RCC 7860 (cell line): ENCODE data around the gene PPM1H.

ENCODE experiments used
- DNase-seq: peaks from one replicate; pipeline ENCODE4 v3.0.0-alpha.2; 2015; ENCODE audit warnings: low spot score
- FAIRE-seq: peaks from 2 replicates; lab custom pipeline; 2012; peaks lifted over from hg19 to GRCh38; lab: Jason Lieb, UNC

PPM1H gene

DNA sequence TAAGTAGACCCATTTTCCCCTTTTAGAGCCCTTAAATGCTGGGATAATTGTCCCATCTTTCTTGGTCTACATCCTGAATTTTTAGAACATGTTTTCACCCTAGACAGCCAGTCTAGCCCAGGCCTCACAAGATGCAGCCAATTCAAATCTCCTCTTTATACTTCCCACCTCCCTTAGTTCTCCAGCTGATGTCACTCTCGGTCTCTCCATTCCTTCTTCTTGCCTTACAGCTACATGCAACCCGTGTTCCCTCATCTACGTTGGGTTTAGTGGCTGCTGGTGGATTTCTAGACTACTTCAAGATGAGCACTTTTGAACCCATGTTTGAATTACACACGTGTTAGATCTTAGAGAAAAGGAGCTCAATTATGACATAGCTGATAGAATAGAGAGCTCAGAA lies 132.0 kb downstream of the PPM1H start:
- DNase-seq, result no peak
- no peak for FAIRE-seq

DNA sequence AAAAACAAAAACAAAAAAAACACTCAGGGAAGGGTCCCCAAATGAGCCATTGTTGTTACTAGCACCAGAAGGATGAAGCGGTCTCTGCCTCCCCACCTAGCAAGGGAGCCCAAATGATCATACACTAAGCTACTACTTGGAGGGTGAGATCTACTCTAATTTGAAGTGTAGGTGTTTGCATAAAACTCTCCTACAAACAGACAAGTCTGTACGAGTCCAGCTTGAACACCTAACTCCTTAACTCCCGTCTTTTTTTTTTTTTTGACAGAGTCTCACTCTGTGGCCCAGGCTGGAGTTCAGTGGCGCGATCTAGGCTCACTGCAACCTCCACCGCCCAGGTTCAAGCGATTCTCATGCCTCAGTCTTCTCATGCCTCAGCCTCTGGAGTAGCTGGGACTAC lies 132.6 kb downstream of the PPM1H start:
- FAIRE-seq (no peak), DNase-seq (no peak)

DNA sequence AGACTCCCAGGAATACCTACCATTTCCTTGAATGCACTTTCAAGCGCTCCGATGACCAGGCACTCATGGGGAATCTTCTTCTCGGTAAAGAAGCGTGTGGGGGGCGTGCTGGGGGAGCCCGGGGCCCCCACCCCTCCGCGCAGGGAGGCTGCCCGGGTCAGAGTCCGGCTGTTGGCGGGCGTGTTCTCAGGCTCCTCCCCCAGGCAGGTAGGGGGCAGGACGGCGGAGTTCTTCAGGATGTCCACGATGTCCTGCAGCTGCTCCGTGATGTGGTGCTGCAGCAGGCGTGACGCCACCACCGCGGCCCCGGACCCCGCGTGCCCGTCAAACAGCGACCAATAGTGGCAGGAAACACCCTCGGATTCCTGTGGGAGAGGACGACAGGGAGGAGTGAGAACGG lies 133.2 kb downstream of the PPM1H start:
- DNase-seq (no peak), FAIRE-seq (no peak)

DNA sequence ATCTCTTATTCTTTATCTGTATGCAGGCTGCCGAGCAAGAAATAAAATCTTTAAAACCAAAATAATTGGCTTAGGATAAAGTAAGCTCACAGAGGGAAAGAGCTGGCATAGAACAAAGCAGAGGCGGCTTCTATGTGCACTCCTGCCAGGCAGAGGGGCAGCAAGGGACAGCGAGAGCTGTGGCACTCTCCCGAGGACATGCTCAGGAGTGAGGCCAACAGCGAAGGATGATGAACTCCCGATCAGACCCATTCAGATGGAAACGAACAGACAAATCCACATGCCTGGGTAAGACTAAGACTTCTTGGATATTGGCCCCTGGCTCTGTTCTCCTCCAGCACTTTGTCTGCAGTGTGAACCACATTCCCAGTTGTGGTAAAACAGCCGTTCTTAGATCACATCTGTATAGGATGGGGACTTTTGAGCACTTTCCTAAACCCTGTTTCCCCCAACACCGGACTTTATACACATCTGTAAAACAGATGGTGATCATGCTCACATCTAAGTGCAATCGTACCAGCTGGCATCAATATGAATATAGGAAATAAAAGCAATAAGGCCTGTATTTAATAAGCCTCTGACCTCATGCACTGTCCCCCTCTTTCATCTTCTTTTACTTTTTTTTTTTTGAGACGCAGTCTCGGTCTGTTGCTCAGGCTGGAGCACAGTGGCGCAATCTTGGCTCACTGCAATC lies 134.1 kb downstream of the PPM1H start:
- no peak for DNase-seq
- no peak for FAIRE-seq

DNA sequence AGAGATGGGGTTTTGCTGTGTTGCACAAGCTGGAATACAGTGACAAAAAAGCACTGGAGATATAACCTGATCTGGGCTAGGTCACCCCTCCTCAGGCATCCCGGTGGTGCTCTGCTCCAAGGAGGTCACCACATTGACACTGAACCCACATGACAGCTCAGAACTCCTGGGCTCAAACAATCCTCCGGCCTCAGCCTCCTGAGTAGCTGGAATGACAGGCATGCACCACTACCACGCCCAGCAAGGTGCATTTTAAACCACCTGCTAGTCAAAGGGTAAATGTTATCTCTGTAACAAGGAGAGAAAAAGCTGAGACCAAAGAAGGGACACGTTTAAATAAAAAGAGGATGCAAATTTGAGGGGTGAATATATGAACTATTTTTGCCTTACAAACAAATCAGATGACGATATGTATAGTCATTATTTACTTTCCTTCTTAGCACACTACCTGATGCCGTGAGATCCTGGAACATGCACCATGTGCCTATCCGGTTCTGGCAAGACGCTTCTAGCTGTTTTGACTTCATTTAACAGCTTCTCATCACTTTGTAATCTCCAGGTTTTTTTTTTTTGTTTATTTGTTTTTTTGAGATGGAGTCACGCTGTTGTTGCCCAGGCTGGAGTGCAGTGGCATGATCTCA lies 135.1 kb downstream of the PPM1H start:
- DNase-seq, result no peak
- FAIRE-seq, result no peak

DNA sequence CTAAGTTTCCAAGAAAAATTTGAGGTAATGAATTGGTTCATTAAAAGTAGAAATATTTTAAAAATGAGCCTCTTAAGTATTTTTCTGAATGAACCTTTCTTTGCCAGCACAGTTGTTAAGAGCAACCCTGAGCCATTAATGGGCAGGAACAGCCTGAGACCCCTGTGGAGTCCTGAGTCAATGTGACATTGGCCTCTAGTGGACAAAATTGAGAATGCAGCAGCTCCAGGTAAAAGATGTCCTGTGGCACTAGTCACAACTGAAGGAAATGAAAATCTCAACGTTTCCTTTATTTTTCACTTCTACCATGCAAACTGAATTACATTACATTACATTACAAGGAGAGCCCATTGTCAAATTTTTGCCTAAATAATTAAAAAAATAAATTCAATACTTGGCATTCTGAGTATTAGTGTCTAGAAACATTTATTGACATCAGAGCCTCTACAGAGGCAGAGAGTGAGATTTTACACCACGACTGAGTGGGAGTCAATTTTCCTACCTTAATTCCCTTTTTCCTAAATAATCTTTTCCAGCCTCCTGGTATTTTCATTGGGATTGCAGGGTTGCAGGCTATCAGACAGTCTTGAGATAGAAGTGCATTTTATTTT lies 135.7 kb downstream of the PPM1H start:
- DNase-seq (peak; percentile 60), FAIRE-seq (peak; percentile 69)

DNA sequence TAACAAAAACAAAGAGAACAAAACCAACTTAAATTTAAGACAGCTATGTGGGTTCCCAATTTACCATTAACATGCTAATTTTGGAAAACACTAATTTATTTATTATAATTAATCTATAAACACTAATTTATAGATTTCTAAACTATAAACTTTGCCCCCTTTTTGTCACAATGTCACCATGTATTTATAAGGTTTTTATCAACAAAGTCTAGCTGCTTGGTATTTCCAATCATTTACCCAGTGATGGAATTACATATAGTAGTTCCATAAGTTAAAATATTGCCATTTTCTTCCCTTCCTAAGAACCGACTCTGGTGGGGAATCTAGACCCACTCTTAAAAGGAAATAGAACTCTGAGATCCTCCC lies 140.7 kb downstream of the PPM1H start:
- FAIRE-seq (no peak), DNase-seq (no peak)

DNA sequence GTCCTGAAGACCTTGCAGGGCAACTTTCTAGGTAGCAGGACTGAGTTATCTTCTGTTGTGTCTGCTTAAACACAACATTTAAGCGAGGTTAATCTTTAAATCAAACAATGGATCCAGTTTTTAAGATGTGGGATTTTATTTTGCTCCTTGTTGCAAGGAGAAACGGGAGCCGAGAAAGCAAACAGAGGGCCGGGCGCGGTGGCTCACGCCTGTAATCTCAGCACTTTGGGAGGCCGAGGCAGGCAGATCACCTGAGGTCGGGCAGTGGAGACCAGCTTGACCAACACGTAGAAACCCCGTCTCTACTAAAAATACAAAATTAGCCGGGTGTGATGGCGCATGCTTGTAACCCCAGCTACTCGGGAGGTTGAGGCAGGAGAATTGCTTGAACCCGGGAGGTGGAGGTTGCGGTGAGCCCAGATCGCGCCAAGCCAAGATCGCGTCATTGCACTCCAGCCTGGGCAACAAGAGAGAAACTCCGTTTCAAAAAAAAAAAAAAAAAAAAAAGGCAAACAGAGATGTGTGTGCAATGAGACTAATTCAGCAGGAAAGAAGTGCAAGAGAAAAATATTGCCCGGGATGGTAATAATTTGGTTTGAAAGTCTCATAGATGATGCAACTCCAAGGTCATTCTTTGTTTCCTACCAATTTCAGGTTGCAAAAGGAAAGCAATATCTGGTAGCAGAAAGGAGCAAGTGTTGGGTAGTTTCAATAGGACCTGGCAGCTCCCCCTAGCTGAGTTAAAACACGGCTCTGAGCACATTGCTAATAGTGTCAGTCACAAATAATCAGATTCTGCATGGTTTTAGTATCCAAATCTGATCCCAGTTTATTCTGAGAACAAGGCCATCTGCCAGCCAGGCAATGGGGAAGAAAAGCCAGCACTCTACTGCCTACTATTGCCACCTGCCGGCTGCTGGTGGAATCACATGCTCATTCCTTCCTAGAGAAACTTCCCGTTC lies 141.4 kb downstream of the PPM1H start:
- DNase-seq (peak; percentile 71), FAIRE-seq (peak; percentile 82)

DNA sequence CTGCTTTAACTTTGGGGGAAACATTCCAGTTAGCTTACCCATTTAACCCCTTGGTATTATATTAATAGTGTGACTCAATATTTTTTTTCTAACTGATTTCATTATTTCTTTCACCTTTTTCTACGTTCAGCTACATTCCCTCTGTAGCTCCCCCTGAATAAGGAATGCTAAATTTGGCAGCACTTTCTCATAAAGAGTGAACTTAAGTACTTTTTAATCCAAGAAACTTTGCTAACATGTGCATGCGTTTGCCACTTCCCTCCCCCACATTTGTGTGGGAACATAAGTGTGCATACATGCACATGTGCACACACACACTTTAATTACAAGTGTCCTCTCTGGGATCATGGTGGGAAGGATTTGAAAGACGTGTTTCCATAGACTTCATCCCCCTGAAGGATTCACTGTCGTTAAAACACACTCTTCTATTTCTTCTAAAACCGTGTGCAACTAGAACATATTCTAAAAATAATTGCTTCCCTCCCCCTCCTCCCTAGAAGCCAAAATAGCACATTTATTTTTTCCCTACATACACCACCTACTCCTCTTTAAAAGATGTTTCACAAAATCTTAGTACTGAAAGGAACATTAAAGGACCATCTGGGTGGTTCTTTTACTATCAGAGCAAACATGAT lies 142.6 kb downstream of the PPM1H start:
- no peak for FAIRE-seq
- no peak for DNase-seq

DNA sequence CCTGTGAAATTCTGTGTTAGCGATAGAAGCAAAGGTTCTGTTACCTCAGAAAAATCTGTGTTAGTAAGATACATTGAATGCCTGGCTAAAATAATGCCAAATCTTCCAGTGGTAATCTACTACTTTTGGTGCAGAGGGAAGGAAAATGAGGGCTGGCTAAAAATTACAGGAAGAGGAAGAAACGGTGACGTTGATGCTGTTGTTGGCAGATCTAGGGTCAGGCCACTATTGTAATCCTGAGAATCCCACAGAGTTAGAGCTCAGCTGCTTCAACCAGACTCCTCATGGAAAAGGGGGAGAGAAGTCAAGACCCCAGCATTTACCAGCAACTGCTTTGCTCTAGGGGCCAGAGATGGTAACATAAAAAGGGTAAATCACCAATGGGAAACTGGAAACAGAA lies 145.1 kb downstream of the PPM1H start:
- no peak for FAIRE-seq

DNA sequence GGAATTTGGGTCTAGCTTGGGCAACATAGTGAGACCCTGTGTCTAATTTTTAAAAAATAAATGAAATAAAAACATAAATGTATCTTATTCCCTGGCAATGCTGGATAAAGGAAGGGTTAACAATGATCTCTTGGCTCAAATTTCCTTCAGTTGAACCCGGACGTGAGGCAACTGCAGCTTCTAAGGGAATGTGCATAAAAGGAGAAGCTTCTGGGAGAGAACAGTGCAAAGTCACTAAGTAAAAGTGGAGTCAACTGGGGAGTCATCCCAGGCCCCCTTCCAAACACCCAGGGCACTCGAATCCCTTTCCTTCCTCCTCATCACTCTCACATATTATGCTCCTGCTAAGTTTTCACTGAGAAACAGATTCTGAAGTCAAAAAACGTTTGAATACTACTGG lies 147.3 kb downstream of the PPM1H start:
- FAIRE-seq (no peak), DNase-seq (no peak)

More for the DNA sequence above, 145.1 kb downstream of the PPM1H start:
- DNase-seq, result no peak

DNA sequence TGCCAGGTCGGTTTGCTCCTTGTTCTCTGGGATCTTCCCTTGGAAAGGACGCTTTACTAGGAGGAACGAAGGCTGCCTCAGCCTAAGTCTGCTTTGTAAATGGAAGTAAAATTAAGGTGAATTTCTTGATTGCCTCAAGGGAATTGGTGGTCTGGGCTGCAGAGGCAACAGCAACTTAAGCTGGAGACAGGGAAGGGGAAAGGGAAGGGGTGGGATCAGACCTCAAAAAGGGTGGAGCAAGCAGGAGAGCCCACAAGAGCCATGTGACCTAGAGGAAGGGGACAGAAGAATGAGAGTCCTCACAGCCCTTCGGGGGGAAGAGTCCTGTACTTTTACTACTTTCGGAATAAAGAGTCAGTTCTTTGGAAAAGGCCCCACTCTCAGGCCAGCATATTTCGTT lies 147.9 kb downstream of the PPM1H start:
- FAIRE-seq (no peak), DNase-seq (no peak)

DNA sequence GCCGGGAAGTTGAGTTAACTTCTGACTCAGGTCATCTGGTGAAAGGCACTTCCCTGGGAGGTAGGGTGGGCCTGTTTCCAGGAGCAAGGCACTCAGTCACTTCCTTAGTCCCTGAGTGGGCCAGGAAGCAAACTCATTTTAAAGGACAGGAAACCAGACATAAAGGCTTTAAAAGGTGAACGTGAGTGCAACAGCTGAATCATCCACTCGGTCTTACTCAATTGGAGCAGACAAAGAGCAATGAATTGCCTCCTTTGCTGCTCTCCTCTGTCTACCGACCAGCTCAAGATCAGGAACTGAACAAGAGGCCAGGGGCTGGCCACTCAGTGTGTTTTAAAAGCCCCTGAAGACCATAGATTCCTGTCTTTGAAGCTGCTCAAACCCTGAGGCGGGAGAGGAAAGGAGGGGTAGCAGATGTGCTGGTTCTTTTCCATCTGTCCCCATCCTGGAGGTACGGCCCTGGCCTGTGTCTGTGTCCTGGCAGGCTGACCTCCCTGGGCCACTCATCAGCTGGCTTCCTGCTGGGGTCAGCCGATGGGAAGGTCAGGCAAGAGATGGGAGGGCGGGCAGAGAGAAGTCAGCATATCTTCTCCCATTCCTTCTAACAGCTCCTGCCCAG lies 148.9 kb downstream of the PPM1H start:
- peak; percentile 95 for FAIRE-seq

DNA sequence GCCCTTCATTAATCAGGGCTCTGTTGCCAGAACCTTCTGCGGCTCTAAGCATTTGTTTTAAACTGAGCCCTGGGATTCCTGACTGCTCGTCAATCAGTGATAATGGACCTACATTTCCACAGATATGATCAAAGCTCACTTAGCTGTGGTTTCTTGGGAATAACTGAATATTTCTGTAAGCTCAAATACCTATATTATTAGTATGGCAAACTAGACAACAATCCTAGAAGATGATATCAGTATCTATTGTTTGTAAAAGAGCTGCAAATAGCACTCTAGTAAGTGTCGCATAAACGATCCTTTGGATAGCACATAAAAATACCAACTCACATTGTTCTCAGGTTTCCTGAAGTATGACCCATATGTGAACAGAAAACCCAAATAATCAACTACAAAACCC lies 150.4 kb downstream of the PPM1H start:
- FAIRE-seq (no peak), DNase-seq (no peak)

More for the DNA sequence above, 148.9 kb downstream of the PPM1H start:
- peak; percentile 98 for DNase-seq

DNA sequence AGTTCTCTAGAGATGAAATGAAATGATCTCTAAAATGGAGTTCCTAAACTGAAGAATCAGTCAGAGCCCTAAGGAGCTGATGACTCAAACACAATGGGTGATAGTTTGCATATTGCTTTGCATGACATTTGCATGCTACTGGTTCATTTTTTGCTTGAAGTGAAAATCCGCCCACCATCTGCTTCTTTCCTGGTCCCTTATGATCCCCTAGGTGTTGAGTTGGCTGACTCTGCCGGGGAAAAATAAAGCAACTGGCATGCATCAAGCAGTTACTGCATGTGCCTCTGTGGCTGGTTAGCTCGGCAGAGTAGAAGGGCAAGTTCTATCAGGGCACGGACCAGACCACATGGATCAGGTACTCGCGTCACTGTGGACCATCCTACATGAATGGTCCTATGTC lies 151.1 kb downstream of the PPM1H start:
- DNase-seq, result no peak
- FAIRE-seq, result no peak

DNA sequence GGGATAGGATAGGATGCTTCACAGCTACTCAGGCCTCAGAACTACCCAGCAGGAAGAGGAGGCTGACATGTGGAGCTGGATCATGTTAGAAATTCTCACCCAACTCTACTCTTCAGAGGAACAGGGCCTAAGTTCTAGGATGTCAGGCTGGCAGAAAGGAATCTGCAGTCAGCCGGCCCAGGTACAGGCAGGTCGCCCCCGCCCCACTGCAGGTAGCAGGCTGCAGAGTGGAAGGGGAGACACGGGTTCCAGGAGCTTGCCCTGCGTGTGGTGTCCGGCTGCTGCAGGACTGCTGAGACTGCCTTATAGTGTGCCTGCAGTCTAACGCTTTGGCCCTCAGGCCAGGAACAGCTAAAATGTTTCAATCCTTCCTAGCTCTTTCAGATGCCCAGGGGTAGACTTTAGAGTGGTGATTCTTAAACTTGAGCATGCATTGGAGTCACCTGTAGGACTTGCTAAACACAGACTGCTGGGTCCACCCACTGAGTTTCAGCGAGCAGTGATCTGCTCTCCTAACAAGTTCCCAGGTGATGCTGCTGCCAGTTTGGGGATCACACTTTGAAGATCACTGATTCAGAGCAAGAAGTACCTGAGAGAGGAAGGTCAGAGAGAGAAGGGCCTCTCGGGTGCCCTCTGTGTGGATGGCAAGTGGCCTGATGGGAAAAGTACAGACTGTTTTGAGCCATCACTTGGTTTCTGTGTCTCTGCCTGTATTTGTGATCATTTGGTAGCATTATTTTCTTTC lies 153.6 kb downstream of the PPM1H start:
- DNase-seq (no peak), FAIRE-seq (no peak)

DNA sequence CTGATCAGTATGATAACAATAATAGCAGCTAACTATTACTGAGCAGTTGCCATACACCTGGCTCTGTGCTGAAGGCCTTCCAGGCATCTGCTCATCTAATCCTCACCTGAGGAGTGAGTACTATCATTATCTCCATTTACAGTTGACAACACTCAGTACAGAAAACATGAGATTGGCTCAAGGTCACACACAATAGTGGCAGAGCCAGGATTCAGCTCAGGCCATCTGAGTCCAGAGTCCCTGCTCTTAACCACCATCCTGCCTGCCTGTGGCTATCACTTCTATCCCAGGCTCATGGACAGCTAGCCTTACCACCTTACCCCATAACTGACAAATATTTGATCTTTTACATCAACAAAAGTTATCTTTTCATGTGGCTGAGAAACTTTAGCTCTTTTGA lies 155.5 kb downstream of the PPM1H start:
- no peak for DNase-seq
- FAIRE-seq, result no peak

DNA sequence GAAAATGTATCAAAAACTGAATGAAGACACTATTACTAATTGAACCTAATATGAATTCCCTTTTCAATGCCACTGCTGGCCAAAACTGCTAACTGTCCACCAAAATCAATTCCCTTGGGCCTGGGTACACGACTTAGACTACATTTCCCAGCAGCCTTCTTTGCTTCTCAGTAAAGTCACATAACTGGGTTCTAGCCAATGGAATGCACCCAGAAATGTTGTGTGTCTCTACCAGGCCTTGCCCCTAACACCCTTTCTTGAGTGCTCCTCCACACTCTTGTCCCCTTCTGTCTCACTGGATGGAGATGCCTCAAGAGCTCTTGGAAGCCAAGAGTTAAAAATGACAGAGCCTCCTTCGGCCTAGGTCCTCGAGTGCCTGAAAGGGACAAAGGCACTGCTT lies 156.8 kb downstream of the PPM1H start:
- DNase-seq (no peak), FAIRE-seq (no peak)

DNA sequence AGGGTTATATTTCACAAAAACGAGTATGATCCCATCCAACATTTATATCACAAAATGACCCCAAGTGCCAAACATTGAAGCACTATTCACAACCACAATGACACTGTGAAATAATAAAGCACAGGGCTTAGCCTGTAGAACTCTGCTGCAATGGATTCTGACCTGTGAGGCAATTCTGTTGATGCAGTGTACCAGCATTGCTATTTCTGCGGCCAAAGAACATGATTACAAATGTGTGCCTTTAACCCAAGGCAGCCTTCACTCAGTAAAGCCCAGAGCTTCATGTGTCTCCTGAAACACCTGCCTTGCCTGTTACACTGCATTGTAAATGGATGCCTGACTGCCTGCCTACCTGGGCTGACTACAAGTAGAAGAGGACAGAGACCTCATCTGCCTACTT lies 158.0 kb downstream of the PPM1H start:
- DNase-seq, result no peak

DNA sequence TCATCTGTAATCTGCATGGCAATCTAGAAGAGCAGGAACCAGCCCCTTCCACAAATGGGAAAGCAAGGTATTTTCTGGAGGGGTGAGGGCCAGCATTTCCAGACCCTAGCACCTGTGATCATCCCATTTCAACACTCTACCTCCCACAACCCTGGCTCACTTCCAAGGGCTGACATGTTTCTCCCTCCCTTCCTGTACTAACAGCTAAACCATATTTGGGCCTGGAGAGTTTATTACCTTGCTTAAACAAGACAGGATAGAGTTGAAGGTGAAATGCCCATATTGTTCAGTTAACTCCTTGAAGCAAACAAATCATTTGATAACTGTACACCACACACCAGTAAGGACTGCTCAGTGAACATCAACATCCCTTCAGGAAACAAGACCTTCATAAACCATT lies 158.4 kb downstream of the PPM1H start:
- no peak for FAIRE-seq
- DNase-seq, result no peak

More for the DNA sequence above, 158.0 kb downstream of the PPM1H start:
- no peak for FAIRE-seq
